ENCODE data around the gene PHACTR4. TPM values are rescaled to one million over a fixed set of nuclear protein-coding genes. Genes with fewer than 3 reads are reported as not detected.
A peak's percentile ranks its signal among the peaks of the same experiment; 100 is the strongest.
"Not testable (repeated sequence)": the region's sequence is repeated elsewhere in the genome, so short reads cannot be mapped to it uniquely, and the experiment has no call there.

Gene PHACTR4
- total RNA-seq = 17.7 and 19.1 TPM in 2 replicates

GRCh38 chr1:28369371-28370238, at the start of gene PHACTR4:
TSS of gene PHACTR4 (plus strand) at chr1:28369740. CDS start at chr1:28407448, 37,708 bp downstream.
- DNase-seq (ENCODE audit: low read depth, low spot score) = peak; percentile 75

- DNase-seq (ENCODE audit: low read depth, low spot score) = no peak
These were observed 47.3 kb upstream of the PHACTR4 start for GRCh38 chr1:28322194-28322593.

- DNase-seq (ENCODE audit: low read depth, low spot score) = no peak
These were observed 45.8 kb upstream of the PHACTR4 start for GRCh38 chr1:28323720-28324119.

- no peak for DNase-seq (ENCODE audit: low read depth, low spot score)
These were observed 43.0 kb upstream of the PHACTR4 start for GRCh38 chr1:28326515-28326914.

- no peak for DNase-seq (ENCODE audit: low read depth, low spot score)
These were observed 42.6 kb upstream of the PHACTR4 start for GRCh38 chr1:28326984-28327383.

GRCh38 chr1:28327431-28327830, 42.1 kb upstream of the PHACTR4 start:
- DNase-seq (ENCODE audit: low read depth, low spot score) = not testable (repeated sequence)

GRCh38 chr1:28328228-28328648, 41.3 kb upstream of the PHACTR4 start:
- no peak for DNase-seq (ENCODE audit: low read depth, low spot score)

GRCh38 chr1:28329395-28330153, 40.0 kb upstream of the PHACTR4 start:
- DNase-seq (ENCODE audit: low read depth, low spot score) = no peak

GRCh38 chr1:28338897-28339296, 30.6 kb upstream of the PHACTR4 start:
- DNase-seq (ENCODE audit: low read depth, low spot score) = no peak

GRCh38 chr1:28339551-28339950, 30.0 kb upstream of the PHACTR4 start:
- no peak for DNase-seq (ENCODE audit: low read depth, low spot score)

- DNase-seq (ENCODE audit: low read depth, low spot score) = no peak
These were observed 29.1 kb upstream of the PHACTR4 start for GRCh38 chr1:28340221-28340974.

GRCh38 chr1:28341591-28341990, 27.9 kb upstream of the PHACTR4 start:
- no peak for DNase-seq (ENCODE audit: low read depth, low spot score)

- no peak for DNase-seq (ENCODE audit: low read depth, low spot score)
These were observed 26.1 kb upstream of the PHACTR4 start for GRCh38 chr1:28343405-28343804.

GRCh38 chr1:28353248-28353810, 16.2 kb upstream of the PHACTR4 start:
- DNase-seq (ENCODE audit: low read depth, low spot score) = not testable (repeated sequence)

GRCh38 chr1:28354121-28354520, 15.4 kb upstream of the PHACTR4 start:
- no peak for DNase-seq (ENCODE audit: low read depth, low spot score)

- DNase-seq (ENCODE audit: low read depth, low spot score) = no peak
These were observed 10.8 kb upstream of the PHACTR4 start for GRCh38 chr1:28358716-28359115.

- no peak for DNase-seq (ENCODE audit: low read depth, low spot score)
These were observed 9.8 kb upstream of the PHACTR4 start for GRCh38 chr1:28359592-28360239.

GRCh38 chr1:28364888-28365287, 4.7 kb upstream of the PHACTR4 start:
- no peak for DNase-seq (ENCODE audit: low read depth, low spot score)

GRCh38 chr1:28365864-28366263, 3.7 kb upstream of the PHACTR4 start:
- DNase-seq (ENCODE audit: low read depth, low spot score) = no peak

GRCh38 chr1:28368608-28369007, 932 bp upstream of the PHACTR4 start:
- not testable (repeated sequence) for DNase-seq (ENCODE audit: low read depth, low spot score)

All from pulmonary artery endothelial cell (primary cell).